ENCODE results near the gene NT5DC2.
"Not testable (repeated sequence)": the region's sequence is repeated elsewhere in the genome, so short reads cannot be mapped to it uniquely, and the experiment has no call there.

NT5DC2 gene

DNA sequence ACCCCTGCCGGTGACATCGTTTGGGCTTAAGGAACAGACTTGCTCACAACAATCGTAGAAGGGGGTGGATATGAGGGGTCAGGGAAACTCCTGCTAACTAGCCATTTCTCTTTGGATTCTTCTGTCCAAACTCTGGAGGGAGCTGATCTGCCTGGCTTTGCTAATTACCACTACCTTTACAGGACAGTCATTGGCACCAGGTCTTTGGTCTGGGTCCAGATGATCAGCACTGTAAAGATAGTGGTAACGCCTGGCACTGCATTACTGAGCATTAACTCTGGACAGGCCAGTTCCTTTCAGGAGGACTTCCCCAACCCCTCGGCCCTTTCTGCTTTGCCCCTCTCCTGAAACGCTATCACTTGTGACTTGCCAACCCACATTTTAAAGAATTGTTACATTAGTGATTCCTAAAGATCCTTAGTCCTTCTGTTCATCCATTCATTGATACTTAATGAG lies 3.5 kb upstream of the NT5DC2 start:
- DNase-seq, result no peak

DNA sequence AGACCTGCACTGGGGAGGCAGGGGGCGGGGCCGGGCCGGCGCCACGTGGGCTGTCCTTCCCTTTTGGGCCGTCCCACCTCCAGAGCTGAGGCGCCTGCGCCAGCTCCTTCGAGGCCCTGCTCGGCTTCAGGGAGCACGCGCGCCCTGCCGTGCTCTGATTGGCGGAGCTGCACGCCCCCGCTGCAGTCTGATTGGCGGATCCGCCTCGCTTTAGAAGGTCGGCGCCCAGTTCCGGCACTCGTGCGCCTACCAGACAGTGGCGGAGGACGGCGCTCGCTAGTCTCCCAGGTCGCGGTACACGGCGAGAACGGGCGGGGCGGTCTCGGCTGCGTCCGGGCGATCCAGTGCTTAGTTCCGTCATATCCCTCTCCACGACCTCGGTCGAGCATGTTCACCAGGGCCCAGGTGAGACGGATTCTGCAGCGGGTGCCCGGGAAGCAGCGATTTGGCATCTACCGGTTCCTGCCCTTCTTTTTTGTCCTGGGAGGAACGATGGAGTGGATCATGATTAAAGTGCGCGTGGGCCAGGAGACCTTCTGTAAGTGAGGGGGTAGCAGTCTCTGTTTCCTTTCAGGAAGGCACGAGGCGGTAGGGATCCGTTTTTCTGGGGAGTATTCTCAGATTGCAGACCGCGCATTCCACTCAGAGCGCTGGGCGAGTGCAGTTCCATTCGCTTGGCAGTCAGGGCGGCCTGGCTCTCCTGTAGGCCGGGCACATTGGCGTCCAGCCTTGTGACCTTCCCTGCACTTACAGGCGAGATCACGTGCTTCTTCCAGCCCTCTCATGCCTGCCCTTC lies 2.9 kb upstream of the NT5DC2 start, which contains the start of gene UQCC5:
TSS of gene UQCC5 (plus strand) at position 237 of the 796 bp plus-strand sequence. CDS start at position 388, 151 bp downstream.
- DNase-seq, result peak; percentile 96

DNA sequence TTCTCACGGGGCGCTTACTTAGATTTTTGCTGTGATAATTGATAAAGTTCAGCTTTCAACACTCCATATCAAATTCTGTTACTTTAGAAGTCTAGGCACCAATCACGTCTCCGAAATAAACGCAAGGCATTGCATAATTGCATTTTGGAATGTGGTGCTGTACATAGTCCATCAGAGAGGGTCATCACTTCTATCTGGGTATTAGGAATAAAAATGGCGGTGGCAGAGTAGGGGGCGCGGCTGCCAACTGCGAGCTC lies 2.4 kb upstream of the NT5DC2 start:
- no peak for DNase-seq

DNA sequence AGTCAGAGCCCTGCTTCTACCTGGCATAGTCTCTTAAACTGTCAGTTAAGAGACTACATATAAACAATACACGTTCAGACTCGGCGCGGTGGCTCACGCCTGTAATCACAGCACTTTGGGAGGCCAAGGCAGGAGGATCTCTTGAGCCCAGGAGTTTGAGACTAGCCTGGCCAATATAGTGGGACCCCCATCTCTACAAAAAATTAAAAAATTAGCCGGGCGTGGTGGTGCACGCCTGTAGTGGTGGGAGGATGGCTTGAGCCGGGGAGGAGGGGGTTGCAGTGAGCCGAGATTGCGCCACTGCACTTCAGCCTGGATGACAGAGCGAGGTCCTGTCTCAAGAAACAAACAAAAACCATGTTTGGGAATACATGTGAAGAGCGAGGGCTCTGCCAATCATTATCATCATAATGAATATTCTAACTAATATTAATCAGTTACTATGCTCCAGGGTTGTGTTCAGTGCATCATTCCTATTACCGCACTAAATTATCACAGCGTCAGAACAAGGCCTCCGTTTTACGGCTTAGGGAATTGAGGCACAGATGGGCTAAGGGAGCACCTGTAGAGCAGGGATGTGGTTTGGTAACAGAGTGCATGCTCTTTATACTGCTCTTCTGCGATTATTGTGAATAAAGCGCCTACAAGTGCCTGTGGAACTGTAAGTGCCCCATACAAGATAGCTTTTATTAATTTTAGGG lies 1.9 kb upstream of the NT5DC2 start:
- no peak for DNase-seq

DNA sequence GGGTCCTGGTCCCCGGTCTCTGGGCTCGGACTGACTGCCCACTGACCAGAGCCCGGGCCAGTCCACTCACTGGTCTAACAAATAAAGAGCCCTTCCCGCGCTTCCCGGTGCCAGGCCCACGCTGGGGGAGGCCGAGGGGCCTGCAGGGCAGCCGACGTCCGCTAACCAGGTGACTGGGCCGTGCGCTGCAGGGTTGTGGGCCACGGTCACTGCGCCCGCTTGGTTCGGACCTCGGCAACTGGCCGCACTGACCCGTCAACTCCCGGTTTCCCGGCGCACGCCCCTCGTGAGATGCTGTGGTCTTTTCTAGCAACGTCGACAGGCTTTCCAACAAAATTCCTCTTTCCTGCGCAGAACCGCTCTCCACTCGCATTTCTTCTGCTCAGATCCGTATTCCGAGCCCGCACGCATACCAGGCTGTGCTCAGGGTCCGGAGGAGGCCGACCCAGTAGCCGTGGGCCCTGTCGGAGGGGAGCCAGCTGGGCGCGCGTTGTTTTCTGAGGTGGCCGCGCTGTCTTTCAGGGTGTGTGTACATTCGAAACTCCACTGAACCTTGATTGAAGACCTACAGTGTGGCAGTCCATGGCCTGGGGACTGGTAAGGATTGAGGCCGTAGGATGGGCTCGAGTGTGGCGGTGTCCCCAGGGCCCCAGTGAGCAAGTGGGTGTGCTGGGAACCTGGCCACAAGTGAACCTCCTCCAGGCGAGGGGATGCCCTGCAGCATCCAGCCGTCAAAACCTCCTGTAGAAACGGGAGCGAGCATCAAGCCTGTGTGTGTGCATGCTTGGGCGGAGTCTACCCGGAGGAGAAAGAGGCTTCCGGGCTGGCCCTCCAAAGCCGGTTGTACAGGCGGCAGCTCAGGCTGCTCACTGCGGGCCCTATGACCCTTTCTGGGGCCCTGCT lies 875 bp upstream of the NT5DC2 start:
- DNase-seq, result no peak

DNA sequence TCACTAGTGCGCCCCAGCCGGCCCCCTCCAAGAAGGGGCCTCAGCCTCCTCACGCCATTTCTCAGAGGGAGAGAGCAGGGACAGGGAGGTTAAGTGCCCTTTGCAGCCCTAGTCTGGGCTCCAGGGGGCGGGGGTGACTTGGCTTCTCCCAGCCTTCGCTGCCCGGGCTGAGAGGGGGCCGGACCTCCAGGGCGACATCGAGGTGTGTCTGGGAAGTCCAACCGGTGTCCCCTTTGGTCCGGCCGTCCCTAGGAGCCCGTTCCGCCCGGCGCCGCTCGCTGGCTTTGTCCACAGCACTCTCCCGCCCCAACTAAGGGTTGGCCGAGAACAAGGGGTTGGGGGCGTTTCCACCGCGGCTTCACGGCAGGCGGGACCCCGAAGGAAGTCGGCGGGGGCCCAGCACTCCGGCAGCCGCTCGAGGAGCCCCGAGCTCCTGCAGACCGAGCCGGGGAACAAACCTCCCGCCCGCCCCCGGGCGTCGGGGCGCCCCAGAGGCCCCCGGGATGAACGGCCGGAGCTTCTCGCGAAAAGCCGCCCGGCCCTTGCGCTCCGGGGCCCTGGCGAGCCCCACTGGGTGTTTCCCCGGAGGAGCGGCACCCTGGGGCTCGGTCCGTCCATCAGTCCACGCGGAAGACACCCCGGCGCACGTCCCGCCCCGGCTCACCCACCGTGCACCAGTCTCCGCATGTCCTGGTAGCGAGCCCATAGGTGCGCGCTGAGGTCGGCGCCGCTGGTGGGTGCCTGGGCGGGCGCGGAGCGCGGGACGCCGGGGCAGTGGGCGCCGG lies 627 bp downstream of the NT5DC2 start:
- peak; percentile 80 for DNase-seq

DNA sequence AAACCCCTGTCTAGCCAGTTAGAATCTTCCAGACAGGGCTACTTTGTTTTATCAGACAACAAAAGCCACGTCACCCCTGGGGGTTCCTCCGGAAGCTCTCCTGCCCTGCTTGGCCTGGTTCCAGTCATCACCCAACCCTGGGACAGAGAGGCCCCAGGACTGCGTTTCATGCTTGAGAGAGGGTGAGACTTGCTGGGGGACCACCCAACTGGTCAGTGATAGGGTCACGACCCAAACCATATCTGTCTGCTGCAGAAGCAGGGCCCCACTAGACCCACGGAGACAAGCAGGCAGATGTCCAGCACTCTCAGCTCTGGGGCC lies 1.2 kb downstream of the NT5DC2 start:
- peak; percentile 69 for DNase-seq

DNA sequence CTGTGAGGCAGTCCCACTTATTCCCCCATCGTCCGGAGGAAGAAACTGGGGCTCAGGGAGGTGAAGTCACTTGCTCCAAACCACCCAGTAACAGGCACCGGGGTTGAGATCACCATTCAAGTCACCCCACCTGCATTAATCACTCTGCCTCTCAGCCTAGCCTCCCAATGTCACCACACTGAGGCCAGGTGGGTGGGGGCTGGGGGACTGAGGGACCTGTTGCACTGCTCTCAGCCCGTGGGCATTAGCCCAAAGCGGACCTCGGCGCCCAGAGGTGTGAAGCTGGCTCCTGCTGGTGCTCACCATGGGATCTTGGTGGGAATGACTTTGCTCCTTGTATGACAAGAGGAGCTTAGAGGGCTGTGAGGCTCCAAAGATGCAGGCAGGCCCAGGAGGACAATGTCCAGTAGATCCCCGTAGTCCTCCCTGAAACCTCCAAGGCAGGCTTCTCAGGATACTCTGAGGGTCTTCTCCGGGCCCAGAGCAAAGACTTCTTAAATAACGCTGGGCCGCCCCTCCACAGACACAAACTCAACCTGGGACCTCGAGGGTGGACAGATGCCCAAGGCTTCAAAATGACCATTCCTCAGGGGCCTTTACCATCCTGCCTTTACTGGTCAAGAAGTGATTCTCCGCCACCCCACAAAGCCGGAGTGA lies 1.7 kb downstream of the NT5DC2 start:
- no peak for DNase-seq

DNA sequence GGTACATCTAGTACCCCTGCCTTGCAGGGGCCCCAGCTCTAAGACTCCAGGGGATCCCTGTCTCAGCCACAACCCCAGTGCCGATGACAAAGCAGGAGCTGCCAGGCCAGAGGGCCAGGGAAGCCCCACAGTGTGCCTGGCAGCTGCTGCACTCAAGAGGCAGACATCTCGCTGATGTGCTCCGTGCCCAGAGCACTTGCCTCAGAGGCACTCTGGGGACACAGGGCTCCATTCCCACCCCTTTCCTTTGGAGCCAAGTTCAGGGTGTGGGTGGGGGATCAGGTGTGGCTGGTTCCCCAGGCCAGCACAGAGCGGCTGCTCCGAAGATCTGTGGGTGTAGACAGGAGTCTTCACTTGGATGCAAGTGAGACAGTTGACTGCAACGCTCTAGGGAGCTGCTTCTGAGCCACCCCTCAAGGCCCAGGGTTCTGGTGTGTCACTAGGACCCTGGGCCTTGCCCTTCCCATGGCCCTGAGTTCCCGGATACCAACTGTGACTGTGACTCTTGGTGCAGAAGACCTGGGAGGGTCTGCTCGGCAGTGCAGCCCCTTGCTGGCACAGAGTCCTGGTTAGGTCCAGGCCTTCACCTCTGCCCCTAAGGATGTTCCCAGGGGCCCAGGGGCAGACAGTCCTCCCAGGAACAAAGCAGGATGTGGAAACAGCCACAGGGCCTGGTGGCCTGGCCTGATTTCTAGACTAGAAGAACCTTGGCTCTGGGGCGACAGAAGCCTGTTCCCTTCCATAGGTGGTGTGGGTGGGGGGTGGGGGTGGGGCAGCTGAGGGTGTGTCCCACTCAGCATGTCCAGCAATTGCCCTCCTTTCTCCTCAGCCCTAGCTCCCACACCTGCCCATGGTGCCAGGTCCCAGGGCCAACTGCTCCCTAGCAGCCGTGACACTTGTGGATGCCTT lies 2.5 kb downstream of the NT5DC2 start:
- no peak for DNase-seq

DNA sequence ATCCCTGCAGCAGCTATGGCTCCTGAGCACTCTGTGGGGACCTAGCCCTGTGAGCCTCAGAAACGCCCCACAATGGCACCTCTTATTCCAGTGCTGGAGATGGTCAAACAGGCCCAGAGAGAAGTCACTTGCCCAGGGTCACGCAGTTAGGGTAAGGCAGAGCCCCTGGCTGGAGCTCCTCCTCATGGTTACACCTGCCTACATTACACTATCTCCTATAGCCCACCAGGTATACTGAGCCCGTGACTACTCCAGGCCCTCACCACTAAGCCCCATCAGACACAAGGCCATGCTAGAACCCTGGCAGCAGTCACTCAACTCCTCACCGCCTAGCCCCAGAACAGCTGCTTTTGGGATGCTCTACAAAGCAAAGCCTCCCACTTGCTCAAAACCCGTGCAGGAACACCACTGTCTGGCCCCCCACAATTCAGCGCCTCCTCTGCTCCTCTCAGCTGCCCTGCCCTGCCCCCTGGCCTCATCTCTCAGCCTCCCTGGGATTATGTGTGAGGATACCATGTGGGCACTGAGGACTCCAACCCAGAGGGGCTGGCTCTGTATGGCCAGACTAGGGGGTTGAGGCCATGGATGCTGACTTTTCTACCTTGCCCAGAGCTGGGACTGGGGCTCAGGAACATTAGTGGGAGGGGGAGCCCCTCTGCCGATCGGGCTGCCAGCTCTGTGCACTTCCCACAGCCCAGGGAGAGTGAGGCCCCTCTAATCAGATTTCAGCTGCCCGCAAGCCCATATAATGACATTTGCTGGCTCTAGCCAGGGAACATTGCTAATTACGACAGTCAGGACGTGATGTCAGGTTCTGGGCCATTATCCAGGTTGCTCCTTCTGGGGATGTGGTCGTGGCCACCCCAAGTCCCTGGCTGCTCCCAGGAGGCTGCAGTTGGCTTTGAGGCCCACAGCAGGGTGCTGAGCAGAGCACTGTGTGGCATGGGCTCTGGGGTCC lies 4.0 kb downstream of the NT5DC2 start:
- DNase-seq, result no peak

DNA sequence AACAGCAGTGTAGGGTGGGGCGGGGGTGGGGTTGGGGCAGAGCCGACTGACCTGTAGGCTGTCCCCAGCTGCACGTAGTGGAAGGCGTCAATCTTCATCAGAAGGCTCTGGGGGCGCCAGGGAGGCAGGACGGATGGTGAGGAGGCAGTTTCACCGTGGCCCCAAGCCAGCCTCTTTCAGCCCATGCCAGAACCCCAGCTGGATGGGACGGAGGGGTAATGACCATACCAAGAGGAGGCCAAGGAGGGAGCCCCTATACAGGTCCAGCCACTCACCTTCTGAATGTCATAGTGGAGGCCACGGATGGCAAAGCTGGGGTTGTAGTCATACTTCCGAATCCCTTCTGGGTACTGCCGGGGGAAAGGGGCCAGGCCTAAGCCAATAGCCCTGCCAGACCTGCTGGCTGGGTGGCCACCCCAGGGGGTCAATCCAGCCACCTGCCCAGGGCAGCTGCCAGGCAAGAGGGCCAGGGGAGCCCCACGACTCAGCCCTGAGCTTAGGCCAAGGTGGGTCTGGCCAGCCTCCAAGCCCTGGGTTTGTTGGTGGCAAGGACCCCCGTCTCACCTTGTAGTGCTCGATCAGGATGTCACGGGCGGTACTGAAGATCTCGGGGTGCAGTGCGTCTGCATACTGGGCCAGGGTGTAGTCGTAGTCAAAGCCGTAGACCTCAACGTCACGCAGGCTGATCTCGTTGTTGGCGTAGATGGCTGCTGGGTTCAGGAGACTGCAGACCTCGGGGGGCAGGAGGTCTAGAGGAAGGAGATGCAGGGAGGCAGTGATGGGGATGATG lies 4.9 kb downstream of the NT5DC2 start:
- no peak for DNase-seq

DNA sequence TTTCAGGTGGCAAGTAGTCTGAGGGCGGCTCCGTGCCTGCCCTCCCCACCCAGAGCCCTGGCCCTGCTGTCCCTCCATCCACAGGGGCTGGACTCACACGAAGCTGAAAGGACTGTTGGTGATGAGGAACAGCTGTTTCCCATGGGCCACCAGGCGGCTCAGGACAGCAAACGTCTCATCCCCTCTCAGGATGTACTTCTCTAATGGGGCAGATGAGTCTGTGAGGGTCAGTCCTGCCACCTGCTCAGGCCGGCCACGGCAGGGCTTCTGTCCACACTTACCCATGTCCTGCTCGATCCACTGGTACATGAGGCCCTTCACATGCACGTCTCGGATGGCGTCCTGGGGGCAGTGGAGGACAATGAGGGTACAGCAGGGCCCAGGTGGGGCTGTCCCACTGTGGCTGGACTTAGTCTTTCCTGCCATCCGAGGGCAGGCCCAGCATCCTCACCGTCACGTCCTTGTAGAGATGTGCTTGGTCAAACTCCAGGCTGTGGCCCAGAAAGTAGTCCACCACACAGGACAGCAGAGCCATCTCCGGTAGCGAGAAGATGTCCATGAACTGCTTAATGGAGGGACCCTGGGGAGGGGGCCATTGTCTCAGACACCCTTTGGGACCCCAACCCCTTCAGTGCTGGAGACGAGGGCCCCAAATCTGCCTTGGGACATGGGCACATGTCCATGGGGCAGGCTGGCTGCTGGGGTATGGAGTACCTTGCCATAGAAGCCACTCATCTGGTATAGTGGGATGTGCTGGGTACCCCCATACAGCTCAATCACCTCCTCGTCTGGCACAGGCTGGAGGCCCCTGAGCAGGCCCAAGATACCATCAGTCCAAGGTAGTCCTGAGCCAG lies 5.7 kb downstream of the NT5DC2 start:
- DNase-seq, result no peak

DNA sequence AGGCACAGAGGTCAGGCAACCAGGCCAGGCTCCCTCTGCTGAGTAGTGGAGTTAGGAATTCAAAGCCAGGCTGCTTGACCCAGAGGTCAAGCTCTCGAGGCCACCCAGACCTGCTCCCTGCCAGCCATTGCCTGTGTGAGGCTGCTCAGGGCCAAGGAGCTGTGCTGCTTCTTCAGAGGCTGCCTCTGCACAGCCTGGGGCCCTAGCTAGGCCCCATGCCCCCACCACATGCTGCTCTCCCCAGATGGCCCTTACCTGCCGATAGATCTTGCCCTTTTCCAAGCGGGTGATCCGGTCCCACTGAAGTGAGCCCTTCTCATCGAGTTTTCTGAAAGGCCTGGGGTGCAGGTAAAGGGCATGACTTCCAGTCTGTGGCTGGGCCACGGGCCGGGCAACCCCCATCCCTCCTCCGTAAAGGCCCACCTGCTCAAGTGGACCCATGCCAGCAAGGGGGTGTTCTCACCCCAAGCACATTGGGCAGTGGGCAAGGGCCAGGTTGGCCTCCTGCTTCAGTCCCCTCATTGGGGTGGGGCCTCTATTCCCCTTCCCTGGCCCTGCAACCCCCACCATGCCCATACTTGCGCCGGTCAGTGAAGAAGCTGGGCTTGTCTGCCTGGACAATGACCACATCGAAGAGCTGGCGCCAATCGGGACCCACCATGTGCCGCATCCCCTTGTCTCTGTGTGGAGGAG lies 6.5 kb downstream of the NT5DC2 start:
- DNase-seq, result no peak

DNA sequence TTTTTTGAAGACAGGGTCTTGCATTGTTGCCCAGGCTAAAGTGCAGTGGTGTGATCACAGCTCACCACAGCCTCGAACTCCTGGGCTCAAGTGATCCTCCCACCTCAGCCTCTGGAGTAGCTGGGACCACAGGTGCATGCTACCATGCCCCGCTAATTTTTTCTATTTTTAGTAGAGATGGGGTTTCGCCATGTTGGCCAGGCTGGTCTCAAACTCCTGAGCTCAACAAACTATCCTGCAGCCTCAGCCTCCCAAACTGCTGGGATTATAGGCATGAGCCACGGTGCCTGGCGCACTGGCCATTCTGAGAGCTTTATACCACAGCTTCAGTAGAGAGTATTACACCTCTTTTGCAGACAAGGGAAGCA lies 7.0 kb downstream of the NT5DC2 start:
- DNase-seq, result not testable (repeated sequence)

DNA sequence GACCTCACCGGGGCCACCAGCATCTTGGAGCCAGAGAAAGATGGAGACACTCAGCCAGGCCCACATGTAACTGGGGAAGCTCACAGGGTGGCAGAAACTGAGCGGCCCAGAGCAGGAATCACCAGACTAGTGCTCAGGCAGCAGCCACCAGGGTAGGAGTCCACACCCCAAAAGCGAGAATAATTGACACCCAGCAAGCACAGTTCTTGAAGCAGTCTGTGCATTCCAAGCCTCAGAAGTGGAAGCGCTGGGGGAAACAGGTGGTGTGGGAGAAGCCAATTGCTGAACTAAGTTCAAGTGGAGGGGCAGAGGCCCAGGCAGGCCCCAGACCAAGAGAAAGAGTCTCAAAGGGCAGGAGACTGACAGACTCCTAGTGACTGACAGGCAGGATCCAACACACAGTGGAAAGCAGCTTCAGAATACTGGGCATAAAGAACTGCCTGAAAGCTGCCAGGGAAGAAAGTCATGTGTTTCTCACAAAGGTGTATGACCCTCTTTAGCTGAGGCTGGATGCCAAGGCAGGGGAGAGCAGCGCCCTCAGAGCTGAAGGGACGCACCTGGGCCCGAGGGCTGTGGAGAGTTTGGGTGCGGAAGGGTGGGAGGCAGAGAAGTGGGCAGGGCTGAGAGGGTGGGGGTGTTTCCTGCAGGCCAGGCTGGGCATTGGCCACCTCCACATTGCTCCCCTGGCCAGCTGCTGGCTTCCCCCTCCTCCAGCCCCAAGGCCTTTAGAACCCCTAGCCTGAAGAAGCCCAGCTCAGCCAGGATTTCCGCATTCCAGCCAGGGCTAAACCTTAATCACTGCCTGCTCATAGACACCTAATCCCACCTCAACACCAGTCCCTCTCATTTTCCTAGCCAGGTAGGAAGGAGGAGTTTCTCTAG lies 7.7 kb downstream of the NT5DC2 start:
- no peak for DNase-seq
